ENCODE data around the gene SPEF2. TPM values are rescaled to one million over a fixed set of nuclear protein-coding genes. Genes with fewer than 3 reads are reported as not detected.
A peak's percentile ranks its signal among the peaks of the same experiment; 100 is the strongest.
"Not testable (repeated sequence)": the region's sequence is repeated elsewhere in the genome, so short reads cannot be mapped to it uniquely, and the experiment has no call there.

Gene SPEF2
- total RNA-seq, 2 experiments from 2014 or later = 10.6 to 13.0 TPM

DNA sequence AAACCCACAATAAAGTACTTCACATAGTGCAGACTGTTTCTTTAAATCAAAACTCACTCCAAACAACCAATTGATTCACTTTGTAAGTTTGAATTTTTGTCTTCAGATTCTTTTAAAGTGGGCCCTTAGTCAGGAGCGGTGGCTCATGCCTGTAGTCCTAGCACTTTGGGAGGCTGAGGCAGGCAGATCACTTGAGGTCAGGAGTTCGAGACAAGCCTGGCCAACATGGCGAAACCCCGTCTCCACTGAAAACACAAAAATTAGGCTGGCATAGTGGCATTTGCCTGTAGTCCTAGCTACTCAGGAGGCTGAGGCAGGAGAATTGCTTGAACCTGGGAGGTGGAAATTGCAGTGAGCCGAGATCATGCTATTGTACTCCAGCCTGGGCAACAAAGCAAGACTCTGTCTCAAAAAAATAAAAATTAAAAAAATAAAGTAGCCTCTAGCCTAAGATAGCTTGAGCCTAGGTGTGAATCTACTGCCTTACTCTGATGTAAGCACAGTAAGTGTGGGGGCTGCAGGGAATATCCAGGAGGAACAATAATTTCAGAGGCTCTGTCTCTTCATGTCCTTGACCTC is 238.6 kb downstream of the SPEF2 start:
- DNase-seq = peak; percentile 48
- H3K27ac Mint-ChIP-seq = peak overlapping the region; percentile 100
- H3K36me3 Mint-ChIP-seq = peaks cover 79% of the 10 kb centered on the region
- not testable (repeated sequence) for H3K27me3 Mint-ChIP-seq, H3K9me3 Mint-ChIP-seq
- H3K4me1 Mint-ChIP-seq (ENCODE audit: low read depth) = peaks cover 75% of the 10 kb centered on the region
- ChIA-PET POLR2A (interaction anchor here (0.6 to 13.7 kb wide), 17 partner anchors 14 to 385 kb away, joined by 3 to 160 read pairs (median 7); partner anchors contain the start of gene NADK2), CTCF (interaction anchor here (0.6 to 5.1 kb wide), 9 partner anchors 18 to 148 kb away, joined by 3 to 26 read pairs (median 5); no protein-coding TSS in a partner anchor)
- intact Hi-C loops (cut with micrococcal nuclease) = loop anchor here (1.0 to 10.0 kb wide), 5 partner anchors 62 to 931 kb away; partner anchors contain the start of genes DNAJC21, LMBRD2 and SKP2
- H3K4me3 Mint-ChIP-seq = peak overlapping the region; percentile 93

DNA sequence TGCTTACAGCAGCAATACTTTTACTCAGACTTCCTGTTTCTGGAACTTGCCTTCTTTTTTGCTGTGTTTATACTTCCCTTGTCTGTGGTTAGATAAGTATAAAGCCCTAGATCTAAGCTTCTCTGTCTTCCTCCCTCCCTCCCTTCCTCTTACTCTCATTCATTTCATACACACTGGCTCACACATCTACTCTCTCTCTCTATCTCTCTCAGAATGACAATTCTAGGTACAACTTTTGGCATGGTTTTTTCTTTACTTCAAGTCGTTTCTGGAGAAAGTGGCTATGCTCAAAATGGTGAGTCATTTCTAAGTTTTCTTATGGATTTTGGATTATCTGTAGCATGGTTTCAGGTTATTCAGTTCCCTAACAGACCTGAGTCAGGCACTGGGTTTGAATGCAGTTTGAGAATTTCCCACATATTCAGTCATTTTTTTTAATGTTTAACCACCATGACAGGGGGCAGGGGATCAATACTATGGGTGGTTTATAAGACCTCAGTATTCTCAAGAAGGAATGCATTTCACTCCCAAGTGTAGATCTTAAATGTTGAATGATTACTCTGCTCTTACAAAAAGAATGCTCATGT is 239.2 kb downstream of the SPEF2 start, which contains the start of gene IL7R:
TSS of gene IL7R (plus strand) at position 127 of the 587 bp plus-strand sequence. CDS start at position 214, 87 bp downstream.
- peaks cover 85% of the 10 kb centered on the region for H3K36me3 Mint-ChIP-seq
- CTCF ChIA-PET = interaction anchor here (0.6 to 5.1 kb wide), 10 partner anchors 18 to 79 kb away, joined by 3 to 26 read pairs (median 6); no protein-coding TSS in a partner anchor
- no peak for DNase-seq
- intact Hi-C loops (cut with micrococcal nuclease) = loop anchor here (1.0 to 10.0 kb wide), 14 partner anchors 20 to 932 kb away; partner anchors contain the start of genes DNAJC21, LMBRD2 and SKP2
- no peaks in the 10 kb centered on the region for H3K9me3 Mint-ChIP-seq
- POLR2A ChIA-PET = interaction anchor here (0.6 to 13.7 kb wide), 17 partner anchors 13 to 79 kb away, joined by 3 to 160 read pairs (median 7); no protein-coding TSS in a partner anchor
- H3K27ac Mint-ChIP-seq = peak within 1 kb of the TSS; percentile 100
- peaks cover 75% of the 10 kb centered on the region for H3K4me1 Mint-ChIP-seq (ENCODE audit: low read depth)
- peak within 1 kb of the TSS; percentile 93 for H3K4me3 Mint-ChIP-seq
- no peaks in the 10 kb centered on the region for H3K27me3 Mint-ChIP-seq

DNA sequence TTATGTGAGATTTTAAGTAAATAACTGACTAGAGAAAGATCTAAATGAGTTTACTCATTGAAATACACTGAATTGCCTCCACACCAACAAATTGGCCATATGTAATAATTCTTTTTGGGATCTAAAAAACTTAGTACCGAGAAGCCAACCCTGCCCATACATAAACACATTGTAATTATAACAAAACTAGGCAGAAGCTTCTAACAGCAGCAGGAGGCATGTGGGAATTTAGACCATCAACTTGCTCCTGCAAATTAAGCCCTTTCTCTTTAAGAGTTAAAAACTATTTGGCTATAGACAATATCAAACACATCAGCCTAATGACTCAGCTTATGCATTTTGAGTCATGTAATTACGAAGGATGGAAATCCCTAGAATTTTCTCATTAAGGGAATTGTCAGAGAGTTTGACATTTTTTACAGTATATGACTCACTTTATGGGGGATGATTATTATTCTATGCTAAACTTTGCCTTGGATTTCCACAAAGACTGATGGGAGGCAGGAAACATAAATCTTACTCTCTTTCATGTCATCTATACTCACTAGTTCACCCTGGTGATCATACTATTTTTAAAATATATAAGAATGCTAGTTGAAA is 240.0 kb downstream of the SPEF2 start:
- peaks cover 76% of the 10 kb centered on the region for H3K4me1 Mint-ChIP-seq (ENCODE audit: low read depth)
- H3K36me3 Mint-ChIP-seq = peaks cover 92% of the 10 kb centered on the region

GRCh38 chr5:35859101-35859661 is 241.5 kb downstream of the SPEF2 start:
- DNase-seq = peak; percentile 43
- Mint-ChIP-seq H3K27ac (peak overlapping the region; percentile 95), H3K4me1 (ENCODE audit: low read depth) (peaks cover 81% of the 10 kb centered on the region), H3K36me3 (peaks cover 91% of the 10 kb centered on the region), H3K9me3 (no peaks in the 10 kb centered on the region), H3K4me3 (peak overlapping the region; percentile 78), H3K27me3 (no peaks in the 10 kb centered on the region)
- CTCF ChIA-PET = interaction anchor here (0.6 to 5.1 kb wide), 16 partner anchors 7 to 240 kb away, joined by 3 to 26 read pairs (median 4); no protein-coding TSS in a partner anchor
- POLR2A ChIA-PET = interaction anchor here (0.6 to 13.7 kb wide), 15 partner anchors 21 to 242 kb away, joined by 3 to 160 read pairs (median 6); partner anchors contain the start of gene SPEF2
- intact Hi-C loops (cut with micrococcal nuclease) = loop anchor here (10.0 kb wide), 2 partner anchors 296 to 934 kb away; partner anchors contain the start of genes DNAJC21, LMBRD2 and SKP2

More for the DNA sequence above, 240.0 kb downstream of the SPEF2 start:
- intact Hi-C loops (cut with micrococcal nuclease) = loop anchor here (1.0 to 10.0 kb wide), 13 partner anchors 20 to 933 kb away; partner anchors contain the start of genes DNAJC21, LMBRD2 and SKP2
- H3K27ac Mint-ChIP-seq = peak overlapping the region; percentile 100
- no peaks in the 10 kb centered on the region for H3K27me3 Mint-ChIP-seq
- no peaks in the 10 kb centered on the region for H3K9me3 Mint-ChIP-seq
- H3K4me3 Mint-ChIP-seq = peak overlapping the region; percentile 93
- ChIA-PET CTCF (interaction anchor here (0.6 to 5.1 kb wide), 9 partner anchors 29 to 206 kb away, joined by 3 to 26 read pairs (median 12); no protein-coding TSS in a partner anchor), POLR2A (interaction anchor here (0.5 to 13.7 kb wide), 16 partner anchors 12 to 207 kb away, joined by 3 to 160 read pairs (median 7); no protein-coding TSS in a partner anchor)
- no peak for DNase-seq

GRCh38 chr5:35860686-35861085 is 243.0 kb downstream of the SPEF2 start:
- intact Hi-C loops (cut with micrococcal nuclease) = no loop called here
- Mint-ChIP-seq H3K4me3 (peak overlapping the region; percentile 78), H3K27ac (peak overlapping the region; percentile 95), H3K4me1 (ENCODE audit: low read depth) (peaks cover 79% of the 10 kb centered on the region), H3K27me3 (no peaks in the 10 kb centered on the region), H3K9me3 (peaks cover 3% of the 10 kb centered on the region), H3K36me3 (peaks cover 89% of the 10 kb centered on the region)
- CTCF ChIA-PET = interaction anchor here (1.0 to 5.1 kb wide), 6 partner anchors 12 to 242 kb away, joined by 3 to 26 read pairs (median 6); no protein-coding TSS in a partner anchor
- POLR2A ChIA-PET = interaction anchor here (1.0 to 13.7 kb wide), 6 partner anchors 8 to 66 kb away, joined by 4 to 160 read pairs (median 18); no protein-coding TSS in a partner anchor
- no peak for DNase-seq

- peak overlapping the region; percentile 95 for H3K27ac Mint-ChIP-seq
- ChIA-PET POLR2A (interaction anchor here (0.8 to 13.7 kb wide), 5 partner anchors 9 to 40 kb away, joined by 3 to 160 read pairs (median 5); no protein-coding TSS in a partner anchor), CTCF (interaction anchor here (1.1 to 3.8 kb wide), 6 partner anchors 11 to 244 kb away, joined by 3 to 37 read pairs (median 9); partner anchors contain the start of gene SPEF2)
- H3K27me3 Mint-ChIP-seq = no peaks in the 10 kb centered on the region
- peaks cover 3% of the 10 kb centered on the region for H3K9me3 Mint-ChIP-seq
- peak overlapping the region; percentile 78 for H3K4me3 Mint-ChIP-seq
- intact Hi-C loops (cut with micrococcal nuclease) = loop anchor here (2.0 kb wide), 1 partner anchor 15 kb away; no protein-coding TSS in a partner anchor
- peaks cover 78% of the 10 kb centered on the region for H3K4me1 Mint-ChIP-seq (ENCODE audit: low read depth)
- DNase-seq = no peak
- H3K36me3 Mint-ChIP-seq = peaks cover 86% of the 10 kb centered on the region
These were observed 244.1 kb downstream of the SPEF2 start for GRCh38 chr5:35861718-35862117.

DNA sequence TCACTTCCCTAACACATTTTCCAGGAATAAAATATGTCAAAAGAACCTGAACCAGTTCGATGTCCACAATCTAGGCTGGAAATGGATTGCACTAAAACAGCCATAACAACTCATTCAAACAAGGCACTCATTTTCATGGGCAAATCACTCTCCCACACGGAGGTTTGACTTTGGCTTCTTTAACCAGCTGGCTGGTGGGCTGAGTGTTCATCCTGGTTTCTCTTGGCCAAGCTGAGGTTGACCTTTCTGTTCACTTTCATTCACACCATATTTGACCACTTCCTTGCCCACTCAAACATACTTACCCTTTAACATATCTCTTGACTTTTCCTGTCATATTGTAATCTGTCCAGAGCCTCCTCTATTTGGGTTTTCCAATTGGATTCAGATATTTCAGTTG is 244.5 kb downstream of the SPEF2 start:
- Mint-ChIP-seq H3K4me3 (peak overlapping the region; percentile 78), H3K36me3 (peaks cover 85% of the 10 kb centered on the region), H3K9me3 (peaks cover 3% of the 10 kb centered on the region), H3K27me3 (no peaks in the 10 kb centered on the region), H3K4me1 (ENCODE audit: low read depth) (peaks cover 77% of the 10 kb centered on the region), H3K27ac (peak overlapping the region; percentile 95)
- ChIA-PET POLR2A (interaction anchor here (0.8 to 13.7 kb wide), 6 partner anchors 10 to 62 kb away, joined by 3 to 160 read pairs (median 5); no protein-coding TSS in a partner anchor), CTCF (interaction anchor here (1.1 to 3.8 kb wide), 6 partner anchors 11 to 244 kb away, joined by 3 to 37 read pairs (median 9); partner anchors contain the start of gene SPEF2)
- intact Hi-C loops (cut with micrococcal nuclease) = loop anchor here (2.0 kb wide), 1 partner anchor 15 kb away; no protein-coding TSS in a partner anchor
- no peak for DNase-seq

DNA sequence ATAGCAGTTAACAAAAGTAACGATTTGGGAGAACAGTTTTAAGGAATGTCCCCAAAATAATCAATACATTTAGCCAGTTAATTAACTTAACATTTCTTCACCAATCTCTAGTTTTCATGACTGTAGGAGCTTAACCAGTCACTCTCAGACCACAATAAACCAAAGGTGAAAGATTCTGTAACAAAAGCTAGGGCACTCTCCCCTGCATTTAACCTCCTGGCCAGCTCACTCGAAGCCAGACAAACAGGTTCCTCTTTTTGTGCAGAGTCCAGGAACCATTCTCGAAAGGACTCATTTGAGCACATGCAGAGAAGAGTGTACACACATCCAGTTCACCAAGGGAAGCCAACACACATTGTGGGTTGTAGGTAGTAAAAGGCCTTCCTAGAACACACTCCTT is 245.5 kb downstream of the SPEF2 start:
- no peaks in the 10 kb centered on the region for H3K27me3 Mint-ChIP-seq
- H3K27ac Mint-ChIP-seq = peak overlapping the region; percentile 95
- intact Hi-C loops (cut with micrococcal nuclease) = loop anchor here (2.0 kb wide), 1 partner anchor 14 kb away; no protein-coding TSS in a partner anchor
- peaks cover 78% of the 10 kb centered on the region for H3K4me1 Mint-ChIP-seq (ENCODE audit: low read depth)
- ChIA-PET POLR2A (interaction anchor here (0.6 to 13.7 kb wide), 7 partner anchors 9 to 69 kb away, joined by 3 to 160 read pairs (median 5); no protein-coding TSS in a partner anchor), CTCF (interaction anchor here (1.1 to 3.8 kb wide), 6 partner anchors 10 to 212 kb away, joined by 3 to 37 read pairs (median 9); no protein-coding TSS in a partner anchor)
- peaks cover 86% of the 10 kb centered on the region for H3K36me3 Mint-ChIP-seq
- peak; percentile 59 for DNase-seq
- peaks cover 3% of the 10 kb centered on the region for H3K9me3 Mint-ChIP-seq
- peak overlapping the region; percentile 78 for H3K4me3 Mint-ChIP-seq

Measured in activated CD4-positive, alpha-beta memory T cell treated with anti-CD3 and anti-CD28 coated beads for 36 hours (primary cell).